Adrenal gland (tissue), 12 donors: ENCODE results near the gene ATP13A1. TPM values are rescaled to one million over a fixed set of nuclear protein-coding genes. Genes with fewer than 3 reads are reported as not detected.

Source experiments
- DNase-seq, 7 donors: peaks; one replicate each; pipeline ENCODE4 v3.0.0-alpha.2; 2019 to 2020
- H3K27ac ChIP-seq, 5 donors: fragments of 200-600 bp; sonication (generic) in 4 of 5; 1 replicate in 3 of 5; 2 replicates in 2 of 5; pipeline versions ENCODE4 v1.5.1 to v1.8.0; 2016 to 2020; ENCODE audit warnings: mild to moderate bottlenecking in 1 of 5
- H3K27me3 ChIP-seq: fragments of 200-600 bp; 2 replicates; pipeline ENCODE4 v1.8.0; 2021
- H3K36me3 ChIP-seq, 2 donors: fragments of 200-600 bp; replicated peaks in 1 of 2; 1 replicate in 1 of 2; 2 replicates in 1 of 2; pipeline versions ENCODE4 v1.5.1 to v1.8.0; 2018 to 2022
- H3K4me1 ChIP-seq, 2 donors: fragments of 200-600 bp; replicated peaks in 1 of 2; 1 replicate in 1 of 2; 2 replicates in 1 of 2; pipeline versions ENCODE4 v1.5.1 to v1.8.0; 2018 to 2021
- H3K4me3 ChIP-seq, 4 donors: fragments of 200-600 bp; sonication (generic) in 3 of 4; one replicate each; pipeline ENCODE4 v1.5.1; 2016 to 2018
- H3K9me3 ChIP-seq, 3 donors: fragments of 200-600 bp; sonication (generic) in 1 of 3; replicated peaks in 1 of 3; 1 replicate in 2 of 3; 2 replicates in 1 of 3; pipeline versions ENCODE4 v1.5.1 to v1.8.0; 2016 to 2021
- CTCF ChIP-seq, 6 experiments: fragments of 450-650 bp in 4 of 6; fragments of 200-600 bp in 2 of 6; sonication (generic) in 1 of 6; IDR thresholded peaks; 1 replicate in 5 of 6; 2 replicates in 1 of 6; pipeline versions ENCODE4 v1.5.1 to v1.8.0; 2016 to 2021; ENCODE audit warnings: antibody characterized with exemption in 6 of 6, mild to moderate bottlenecking in 2 of 6, moderate library complexity in 1 of 6
- POLR2A ChIP-seq, 2 donors: fragments of 450-650 bp; IDR thresholded peaks; one replicate each; pipeline ENCODE4 v1.6.1; 2017; ENCODE audit warnings: antibody characterized with exemption in 2 of 2, mild to moderate bottlenecking in 2 of 2, moderate library complexity in 1 of 2
- WGBS, 4 donors: extraction: QIAGEN DNeasy Blood & Tissue Kit in 2 of 4; methylation state at CpG; one replicate each; pipeline versions ENCODE4 v1.1.5 to v1.1.7; 2013 to 2017; 5-methylcytosine and 5-hydroxymethylcytosine counted together
- intact Hi-C, 2 donors: fragments of 100-400 bp; cut with DNase I; formaldehyde crosslinking; loops; one replicate each; pipeline versions ENCODE4 v1.14.1 to v1.15.0; 2022 to 2023
- polyA plus RNA-seq, 3 donors: library from polyadenylated mRNA; stranded (reverse); fragments of 200-250 nt in 2 of 3; fragments of 350-450 nt in 1 of 3; fragmentation: Illumina TruSeq in 1 of 3; extraction: RNeasy Lipid Tissue Mini Kit (QIAGEN cat#74804) in 1 of 3; gene quantifications; one replicate each; pipeline ENCODE4 v1.2.3, GENCODE V29; 2013 to 2014
- total RNA-seq, 9 donors: library from RNA; depleted of rRNA in 4 of 9; stranded (reverse); fragments of >200 nt in 4 of 9; fragments of 120-200 nt in 1 of 9; fragmentation: NEBNext Ultra II Directional in 1 of 9; extraction: Animal tissue kit (Norgen Biotek cat#: 25700) in 1 of 9; gene quantifications; one replicate each; pipeline versions ENCODE4 v1.1.0 to v1.2.4, GENCODE V29; 2013 to 2023
- donor health status: healthy with polysubstance abuse.
- donor health status: Bipolar disorder and iron deficiency.
- donor health status: DM: yes; HTN: yes; CAD: no.
- donor health status: DM: no; HTN: no; CAD: no.
- donor health status: DM: no; HTN: no; CAD: no.
- donor health status: DM: yes; HTN: yes; CAD: no.

Gene ATP13A1
- total and polyA plus RNA-seq, 12 donors: 18.7 to 195 (median 90.9) TPM

GRCh38 chr19:19637186-19637522 lies 26.3 kb downstream of the ATP13A1 start:
- DNase-seq: no peak
- no peaks in the 10 kb centered on the region for H3K4me1 ChIP-seq
- intact Hi-C loops: no loop called here
- H3K27ac ChIP-seq: no peak overlapping the region
- H3K27me3 ChIP-seq: no peaks in the 10 kb centered on the region
- WGBS, 4 donors: 62 to 83% (median 79%) methylated on average over 17 to 27 of the region's 27 CpGs
- no peak overlapping the region for H3K4me3 ChIP-seq
- no peaks in the 10 kb centered on the region for H3K9me3 ChIP-seq
- TF ChIP-seq CTCF (IDR thresholded peaks at IDR 0.05) (no peak), POLR2A (IDR thresholded peaks at IDR 0.05) (no peak)
- H3K36me3 ChIP-seq: no peaks in the 10 kb centered on the region

DNA sequence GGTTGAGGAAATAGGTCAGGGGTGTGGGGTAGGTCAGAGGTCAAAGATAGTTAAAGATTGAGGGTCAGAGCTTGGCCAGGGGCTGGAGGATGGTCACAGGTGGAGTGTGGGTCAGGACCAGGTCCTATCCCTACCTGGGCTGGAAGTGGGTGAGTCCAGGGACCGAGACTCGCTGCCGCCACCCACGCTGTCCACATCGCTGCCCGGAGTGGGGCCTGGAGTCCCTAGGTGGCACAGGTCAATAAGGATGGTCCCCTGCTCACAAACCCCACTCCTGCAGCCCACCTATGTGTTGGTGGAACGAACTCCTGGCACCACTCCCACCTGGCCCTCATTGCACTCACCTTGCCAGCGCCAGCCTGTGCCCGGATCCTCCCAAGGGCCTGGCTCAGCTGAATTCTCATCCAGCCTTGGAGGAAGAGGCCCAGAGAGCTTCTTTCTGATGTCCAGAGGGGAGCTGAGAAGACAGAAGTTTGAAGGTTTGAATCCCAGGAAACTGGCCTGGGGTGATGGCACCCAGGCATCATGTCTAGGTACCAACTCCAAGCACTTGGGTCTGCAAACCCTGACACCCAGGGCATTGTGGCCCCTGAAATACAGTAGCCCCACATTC lies 26.8 kb downstream of the ATP13A1 start:
- 92 to 99% (median 96%) methylated on average over 6 to 9 of the region's 9 CpGs for WGBS, 4 donors
- TF ChIP-seq POLR2A (IDR thresholded peaks at IDR 0.05) (no peak), CTCF (IDR thresholded peaks at IDR 0.05) (no peak)
- intact Hi-C loops: no loop called here
- H3K4me1 ChIP-seq: no peaks in the 10 kb centered on the region
- H3K27ac ChIP-seq: no peak overlapping the region
- H3K36me3 ChIP-seq: no peaks in the 10 kb centered on the region
- no peaks in the 10 kb centered on the region for H3K9me3 ChIP-seq
- no peaks in the 10 kb centered on the region for H3K27me3 ChIP-seq
- no peak for DNase-seq
- no peak overlapping the region for H3K4me3 ChIP-seq

- Histone ChIP-seq H3K27me3 (no peaks in the 10 kb centered on the region), H3K27ac (no peak overlapping the region), H3K4me1 (no peaks in the 10 kb centered on the region), H3K36me3 (no peaks in the 10 kb centered on the region), H3K4me3 (no peak overlapping the region), H3K9me3 (no peaks in the 10 kb centered on the region)
- TF ChIP-seq CTCF (IDR thresholded peaks at IDR 0.05) (no peak), POLR2A (IDR thresholded peaks at IDR 0.05) (no peak)
- no peak for DNase-seq
- intact Hi-C loops: no loop called here
- 93 to 100% (median 97%) methylated on average over 2 to 14 of the region's 14 CpGs for WGBS, 4 donors
Observed at GRCh38 chr19:19635313-19635702, 28.2 kb downstream of the ATP13A1 start.

GRCh38 chr19:19634516-19635312 lies 28.8 kb downstream of the ATP13A1 start:
- TF ChIP-seq POLR2A (IDR thresholded peaks at IDR 0.05): no peak
- TF ChIP-seq CTCF (IDR thresholded peaks at IDR 0.05): no peak
- Histone ChIP-seq H3K27ac (no peak overlapping the region), H3K9me3 (no peaks in the 10 kb centered on the region), H3K36me3 (no peaks in the 10 kb centered on the region), H3K27me3 (no peaks in the 10 kb centered on the region), H3K4me1 (no peaks in the 10 kb centered on the region), H3K4me3 (no peak overlapping the region)
- no peak for DNase-seq
- intact Hi-C loops: no loop called here
- WGBS, 4 donors: 91 to 96% (median 95%) methylated on average over 25 to 36 of the region's 36 CpGs
